ENCODE results near the gene CNKSR3.
"Not testable (repeated sequence)": the region's sequence is repeated elsewhere in the genome, so short reads cannot be mapped to it uniquely, and the experiment has no call there.

The CNKSR3 gene
- total RNA-seq, result 0 to 0.17 reads per million in 2 experiments

DNA sequence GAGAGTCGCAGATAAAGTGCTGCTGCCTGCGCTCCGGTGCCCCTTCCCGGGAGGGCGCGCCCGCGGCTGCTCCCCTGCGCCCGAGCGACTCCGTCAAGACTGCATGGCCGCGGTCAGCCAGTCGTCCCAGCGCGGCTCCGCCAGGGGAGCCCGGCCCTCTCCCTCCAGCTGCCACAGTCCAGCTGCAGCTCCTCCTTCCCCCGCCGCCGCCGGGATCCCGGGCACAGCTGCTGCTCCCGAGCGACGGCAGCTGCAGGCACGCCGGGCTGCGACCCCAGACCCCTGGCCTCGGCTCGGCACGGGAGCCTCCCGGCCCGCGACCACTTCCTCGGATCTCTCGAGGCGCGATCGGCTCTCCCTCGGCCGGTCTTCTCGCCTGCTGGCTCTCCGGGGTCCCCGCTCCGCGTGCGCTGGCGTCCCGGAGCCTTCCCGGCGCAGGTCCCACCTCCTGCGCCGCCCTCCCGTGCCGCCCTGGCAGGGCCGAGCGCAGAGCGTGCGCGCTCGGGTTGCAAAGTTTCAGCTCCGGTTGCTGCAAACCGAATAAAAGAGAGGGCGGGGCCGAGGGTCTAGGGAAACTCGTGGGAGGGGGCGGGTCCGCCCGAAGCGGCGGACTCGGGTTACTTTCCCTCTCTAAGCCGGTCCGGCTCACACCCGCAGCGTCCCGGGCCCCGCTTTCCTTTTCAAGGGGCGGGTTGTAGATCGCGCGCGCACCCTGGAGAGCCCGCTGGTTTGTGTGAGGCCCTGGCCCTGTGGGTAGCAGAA lies at the start of gene CNKSR3:
CNKSR3 (minus strand) TSS at position 542 of the 762 bp plus-strand sequence. CDS start 571 bp downstream, outside the sequence.
- DNase-seq (ENCODE audit: low read depth), result no peak

DNA sequence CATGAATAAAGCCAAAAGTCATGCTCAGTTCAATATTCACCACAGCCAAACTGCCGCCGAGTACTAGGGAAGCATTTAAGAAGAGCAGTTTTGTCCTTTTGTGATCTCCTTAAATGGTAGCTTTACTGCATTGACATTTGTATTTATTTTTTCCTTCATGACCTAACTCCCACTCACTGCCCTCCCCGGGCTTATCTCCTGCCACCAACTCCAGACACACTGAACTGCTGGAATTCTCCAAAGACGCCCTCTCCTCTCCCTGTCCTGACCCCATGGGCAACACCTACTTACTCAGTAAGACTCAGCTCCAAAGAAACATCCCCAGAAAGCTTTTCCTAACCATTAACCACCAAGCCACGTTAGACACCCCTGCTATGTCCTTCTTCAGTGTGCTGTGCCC lies 48.5 kb upstream of the CNKSR3 start:
- DNase-seq (ENCODE audit: low read depth), result no peak

DNA sequence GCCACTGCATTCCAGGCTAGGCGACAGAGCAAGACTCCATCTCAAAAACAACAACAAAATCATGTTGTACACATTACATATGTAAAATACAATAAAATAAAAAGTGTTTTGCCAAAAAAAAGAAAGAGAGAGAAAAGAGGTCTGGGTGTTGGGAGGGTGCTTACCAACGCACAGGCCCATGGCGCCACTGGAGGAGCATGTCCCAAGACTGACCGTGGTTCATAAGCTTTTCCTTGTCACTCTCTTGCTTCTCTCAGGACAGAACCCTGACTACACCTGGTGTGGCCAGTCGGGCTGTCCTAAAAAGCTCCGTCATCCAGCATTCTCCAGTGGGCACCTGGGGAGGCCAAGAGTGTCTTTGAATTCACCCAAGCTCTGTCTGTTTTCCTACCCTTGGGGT lies 48.0 kb upstream of the CNKSR3 start:
- DNase-seq (ENCODE audit: low read depth), result no peak

DNA sequence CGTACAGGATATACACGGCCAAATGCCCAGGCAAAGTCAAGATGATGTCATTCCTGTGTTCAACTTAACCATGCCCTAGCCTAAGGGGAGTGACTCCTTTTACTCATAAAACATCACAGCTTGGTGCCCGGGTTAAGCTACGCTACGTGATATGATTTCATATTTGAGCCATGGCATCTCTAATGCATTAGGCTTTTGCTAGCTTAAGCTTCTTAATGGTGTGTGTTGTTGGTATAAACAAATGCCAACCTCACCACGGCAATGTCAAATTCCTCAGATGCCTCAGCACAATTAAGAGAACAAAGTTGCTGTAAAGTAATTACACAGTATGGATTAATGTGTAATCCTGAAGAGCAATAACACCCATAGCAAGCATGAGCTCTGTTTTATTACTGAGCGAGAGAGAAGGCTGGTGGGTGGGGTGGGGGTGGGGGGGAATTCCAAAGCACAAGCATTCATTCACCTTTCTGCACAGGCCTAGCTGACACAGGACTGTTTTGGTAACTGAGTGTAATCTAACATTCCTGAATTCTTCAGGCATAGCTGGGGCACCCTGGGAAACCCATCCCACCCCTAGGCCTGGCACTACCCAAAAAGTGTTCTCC lies 44.7 kb upstream of the CNKSR3 start:
- DNase-seq (ENCODE audit: low read depth), result no peak

DNA sequence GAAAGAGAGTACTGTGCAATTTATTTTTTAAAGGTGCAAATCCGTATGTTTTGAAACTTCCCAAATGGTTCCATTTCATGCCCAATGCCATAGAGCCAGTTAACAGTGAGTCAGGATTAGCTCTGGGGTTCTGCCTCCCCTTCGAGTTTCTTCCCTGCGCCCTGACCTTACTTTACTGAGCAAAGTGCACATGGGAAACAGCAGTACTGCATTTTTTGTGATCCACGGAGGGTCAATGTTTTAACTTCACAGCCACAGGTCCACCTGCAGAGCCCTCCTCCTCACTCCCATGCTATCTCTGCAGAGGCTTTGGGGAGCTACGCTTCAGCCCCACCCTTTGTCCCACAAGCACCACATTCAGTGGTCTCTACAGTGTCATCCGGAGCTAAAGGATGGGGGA lies 44.0 kb upstream of the CNKSR3 start:
- no peak for DNase-seq (ENCODE audit: low read depth)

DNA sequence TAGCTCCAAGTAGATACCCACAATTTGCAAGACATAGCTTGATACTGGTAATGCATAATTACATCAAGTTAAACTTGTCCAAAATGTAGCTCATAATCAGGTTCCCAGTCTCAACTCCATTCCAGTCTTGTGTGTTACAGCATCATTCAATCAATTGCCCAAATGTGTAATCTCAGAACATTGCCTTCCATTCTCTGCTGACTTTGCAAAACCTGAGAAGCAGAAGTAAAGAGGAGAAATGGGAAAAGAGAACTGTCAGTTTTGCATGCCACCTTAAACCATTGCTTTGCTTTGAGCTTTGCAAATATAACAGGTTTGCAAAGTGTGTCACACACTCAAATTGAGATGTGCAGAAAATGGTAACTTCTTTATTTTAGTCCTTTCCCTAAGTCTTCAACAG lies 40.3 kb upstream of the CNKSR3 start:
- DNase-seq (ENCODE audit: low read depth), result no peak

DNA sequence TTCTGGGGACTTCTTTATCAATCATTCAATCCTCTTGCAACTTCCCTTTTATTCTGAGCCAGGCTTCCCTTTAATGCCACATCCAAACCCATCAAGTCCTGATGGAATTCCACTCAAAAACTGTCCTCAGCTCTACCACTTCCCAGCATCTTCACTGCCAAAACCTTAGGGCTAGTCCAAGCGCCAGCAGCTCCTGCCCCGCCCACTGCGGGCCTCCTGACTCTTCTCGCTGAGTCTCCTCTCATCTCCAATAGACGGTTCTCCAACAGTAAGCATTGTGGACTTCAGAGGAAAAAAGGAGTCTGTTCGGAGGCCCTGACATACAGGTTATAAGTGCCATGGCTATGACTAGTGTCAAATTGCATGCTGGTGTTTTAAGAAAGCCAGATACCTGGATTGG lies 38.7 kb upstream of the CNKSR3 start:
- DNase-seq (ENCODE audit: low read depth), result no peak

DNA sequence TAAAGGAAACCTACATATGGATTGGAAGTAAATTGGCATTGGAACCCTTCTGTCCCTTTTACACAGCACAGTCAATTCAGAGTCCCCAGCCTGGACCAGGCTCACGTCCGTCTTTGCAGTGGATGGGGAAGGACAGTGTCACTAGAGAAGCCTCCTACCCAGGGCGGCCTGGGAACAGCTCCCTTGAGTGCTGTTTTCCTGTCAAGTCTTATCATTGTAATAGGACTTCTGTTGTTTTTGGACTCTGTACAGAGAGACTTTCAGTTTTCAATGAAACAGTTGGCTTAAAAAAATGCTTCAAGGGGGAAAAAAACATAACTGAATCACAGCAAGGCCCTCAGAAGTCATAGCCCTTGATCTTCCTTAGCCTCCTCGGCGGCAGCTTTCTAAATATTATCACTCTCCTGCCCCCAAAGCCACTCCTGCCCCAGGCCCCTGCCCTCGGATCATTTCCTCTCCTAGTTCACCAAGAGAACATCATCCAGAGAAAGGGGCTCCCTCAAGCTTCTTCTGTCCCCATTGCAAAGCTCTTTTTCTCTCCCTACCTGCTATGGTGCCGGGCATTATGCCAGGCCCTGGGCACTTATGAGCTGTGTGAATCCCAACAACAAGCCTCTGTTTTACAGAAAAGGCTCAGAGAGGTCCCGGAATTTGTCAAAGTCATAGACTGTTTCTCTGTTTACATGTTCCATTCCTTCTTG lies 37.8 kb upstream of the CNKSR3 start:
- no peak for DNase-seq (ENCODE audit: low read depth)

DNA sequence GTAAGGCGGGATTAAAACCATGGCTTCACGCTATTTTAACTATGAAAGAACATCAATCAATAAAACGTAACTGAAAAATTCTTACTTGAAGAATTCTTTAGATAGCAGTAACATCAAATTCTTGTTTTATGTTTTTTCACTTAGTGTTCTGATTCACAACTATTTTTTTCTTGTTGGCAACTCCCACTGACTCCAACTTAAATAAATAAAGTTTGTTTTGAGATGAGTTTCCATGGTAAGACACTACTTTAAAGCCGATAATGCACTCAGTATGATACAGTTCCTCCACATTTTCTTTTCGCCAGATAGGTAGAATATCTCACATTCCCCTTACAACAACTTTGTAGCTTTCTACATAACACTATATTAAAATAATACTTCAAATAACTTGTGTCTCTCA lies 33.1 kb upstream of the CNKSR3 start:
- no peak for DNase-seq (ENCODE audit: low read depth)

DNA sequence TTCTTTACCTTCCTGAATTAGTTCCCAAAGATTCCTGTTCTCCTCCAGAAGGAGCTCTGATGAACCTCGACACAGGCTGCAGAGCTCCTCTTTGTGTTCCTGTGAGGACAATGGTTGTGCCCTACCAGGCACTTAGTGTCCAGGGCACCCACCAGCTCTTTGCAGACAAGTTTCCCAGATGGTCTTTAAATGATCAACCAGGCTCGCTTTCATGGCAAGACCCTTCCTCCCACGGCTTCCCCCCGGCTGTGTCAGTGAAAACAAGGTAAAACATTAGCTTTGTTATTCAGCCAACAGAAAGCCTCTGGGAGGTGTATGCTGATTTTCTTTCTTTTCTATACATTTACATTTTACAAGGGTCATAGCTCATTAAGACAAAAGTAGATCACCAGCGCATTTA lies 32.3 kb upstream of the CNKSR3 start:
- DNase-seq (ENCODE audit: low read depth), result no peak

DNA sequence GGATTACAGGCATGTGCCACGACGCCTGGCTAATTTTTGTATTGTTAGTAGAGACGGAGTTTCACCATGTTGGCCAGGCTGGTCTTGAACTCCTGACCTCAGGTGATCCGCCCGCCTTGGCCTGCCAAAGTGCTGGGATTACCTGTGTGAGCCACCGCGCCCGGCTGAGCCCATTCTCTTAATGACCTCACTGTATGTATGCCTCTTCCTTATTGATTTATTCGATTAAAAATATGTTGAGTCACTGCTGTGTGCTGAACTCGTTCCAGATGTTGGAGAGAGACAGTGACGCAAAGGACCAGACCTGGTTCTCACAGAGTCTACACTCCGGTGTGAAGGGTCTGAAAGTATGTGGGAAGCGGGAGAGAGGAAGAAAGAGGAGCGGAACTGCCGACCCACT lies 31.4 kb upstream of the CNKSR3 start:
- not testable (repeated sequence) for DNase-seq (ENCODE audit: low read depth)

DNA sequence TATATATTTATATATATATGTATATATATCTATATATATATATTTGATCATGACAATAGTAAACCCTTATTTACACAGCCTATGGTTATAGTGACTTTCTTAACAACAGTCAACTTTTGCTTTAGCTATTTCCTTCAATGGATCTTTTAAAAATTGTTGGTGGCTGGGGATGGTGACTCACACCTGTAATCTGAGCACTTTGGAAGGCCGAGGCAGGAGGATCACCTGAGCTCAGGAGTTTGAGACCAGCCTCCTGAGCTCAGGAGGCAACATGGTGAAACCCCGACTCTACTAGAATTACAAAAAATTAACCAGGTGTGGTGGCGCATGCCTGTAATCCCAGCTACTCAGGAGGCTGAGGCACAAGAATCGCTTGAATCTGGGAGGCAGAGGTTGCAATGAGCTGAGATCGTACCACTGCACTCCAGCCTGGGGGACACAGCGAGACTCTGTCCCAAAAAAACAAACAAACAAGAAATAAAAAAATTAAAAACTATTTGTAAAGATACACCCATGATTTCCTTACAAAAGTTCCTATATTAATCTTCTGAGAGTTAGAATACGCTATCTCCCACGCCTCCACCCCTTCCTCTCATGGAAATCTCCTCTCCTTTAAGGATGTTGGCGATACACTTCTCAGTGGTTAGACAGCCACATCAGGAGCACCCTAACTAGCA lies 29.2 kb upstream of the CNKSR3 start:
- no peak for DNase-seq (ENCODE audit: low read depth)

DNA sequence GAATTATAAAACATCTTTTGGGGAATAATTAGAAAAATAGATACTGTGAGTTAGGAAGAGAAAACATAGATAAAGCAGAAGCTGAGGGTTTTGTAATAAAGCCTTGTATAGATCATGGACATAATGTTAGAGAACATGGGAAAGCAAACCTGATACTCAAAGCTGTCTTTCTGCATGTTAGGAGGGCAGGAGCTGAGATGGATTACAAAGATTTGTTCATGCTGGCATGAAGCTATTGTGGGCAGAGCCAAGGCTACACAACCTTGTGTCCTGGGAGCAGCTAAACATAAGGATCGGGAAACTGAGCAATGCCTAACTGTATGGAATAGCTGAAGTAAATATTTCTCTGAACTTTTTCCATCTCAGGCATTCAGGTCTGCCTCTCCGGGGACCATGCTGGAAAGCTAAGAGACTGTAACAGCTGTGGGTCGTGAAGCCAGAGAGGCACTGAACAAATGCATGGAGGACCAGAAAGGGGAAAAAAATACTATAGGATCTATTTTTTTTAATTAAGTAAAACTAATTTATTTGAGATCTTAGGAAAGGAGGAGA lies 28.2 kb upstream of the CNKSR3 start:
- no peak for DNase-seq (ENCODE audit: low read depth)

DNA sequence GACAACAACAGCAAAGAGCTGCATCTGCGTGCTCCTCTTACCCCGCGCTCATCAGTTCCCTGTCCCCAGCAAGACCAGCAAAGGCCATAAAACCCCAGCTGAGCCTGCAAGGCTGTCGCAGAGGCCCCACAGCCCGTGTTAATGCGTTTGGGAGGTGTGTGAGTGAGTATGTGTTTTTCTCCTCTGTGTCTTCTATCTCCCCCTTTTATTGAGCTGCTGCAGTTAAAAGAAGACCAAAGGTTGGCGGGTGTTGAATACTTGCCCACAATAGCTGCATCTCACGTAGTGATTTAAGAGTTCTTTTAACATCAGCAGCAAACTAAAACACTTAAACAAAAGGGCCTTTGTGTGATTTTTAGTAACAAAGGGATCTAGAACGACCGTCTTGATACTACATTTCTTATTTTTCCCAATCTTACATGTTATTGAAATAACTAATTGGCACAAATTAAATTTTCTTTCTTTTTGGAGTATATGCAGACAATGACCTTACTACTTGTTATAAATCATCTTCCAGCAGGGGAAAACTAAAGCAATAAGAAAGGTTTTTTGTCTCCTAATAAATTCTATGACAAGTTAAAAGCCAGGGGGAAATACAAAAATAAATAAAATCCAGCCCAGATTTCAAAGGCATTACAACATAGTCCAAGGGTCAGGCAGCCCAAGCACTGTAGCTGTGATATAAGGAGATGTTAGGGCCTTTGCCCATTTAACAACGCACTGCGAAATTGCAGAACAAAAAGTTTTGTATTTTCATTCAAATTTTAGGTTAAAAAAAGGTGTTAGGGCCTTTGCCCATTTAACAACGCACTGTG lies 27.2 kb upstream of the CNKSR3 start:
- no peak for DNase-seq (ENCODE audit: low read depth)

DNA sequence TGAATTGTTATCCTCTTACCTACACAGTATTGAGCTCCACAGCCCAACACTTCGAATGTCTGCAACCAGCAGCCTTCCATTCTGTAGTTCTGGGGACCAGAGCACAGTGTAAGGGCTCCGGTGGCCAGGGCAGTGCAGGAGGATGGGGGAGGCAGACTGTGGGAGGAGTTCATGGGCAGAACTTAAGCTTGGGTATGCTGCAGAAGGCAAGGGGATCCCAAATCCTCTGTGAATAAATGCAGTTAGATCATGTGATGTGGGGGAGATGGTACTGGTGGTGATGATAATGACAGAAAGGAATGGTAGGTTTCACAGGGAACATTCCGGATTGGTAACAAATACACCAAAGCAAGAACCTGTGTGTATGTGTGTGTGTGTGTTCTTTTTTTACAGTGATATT lies 26.5 kb upstream of the CNKSR3 start:
- no peak for DNase-seq (ENCODE audit: low read depth)

DNA sequence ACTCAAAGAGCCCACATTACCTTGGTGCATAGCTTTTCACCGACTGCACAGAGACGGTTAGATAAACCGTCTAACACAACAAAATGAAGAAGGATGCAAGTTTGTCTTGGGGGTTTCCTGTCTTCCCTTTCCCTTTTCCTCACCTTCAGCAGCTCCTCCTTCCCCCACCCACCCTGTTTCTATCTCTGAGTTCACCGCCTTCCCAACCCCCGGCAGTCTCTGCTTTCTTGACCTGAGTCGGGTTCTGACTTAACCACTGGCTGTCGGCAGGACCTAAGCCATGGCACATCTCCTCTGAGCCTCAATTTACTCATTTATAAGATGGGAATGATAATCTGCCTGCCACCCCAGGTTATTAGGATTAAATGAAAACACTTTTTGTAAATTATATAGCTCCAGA lies 25.8 kb upstream of the CNKSR3 start:
- no peak for DNase-seq (ENCODE audit: low read depth)

DNA sequence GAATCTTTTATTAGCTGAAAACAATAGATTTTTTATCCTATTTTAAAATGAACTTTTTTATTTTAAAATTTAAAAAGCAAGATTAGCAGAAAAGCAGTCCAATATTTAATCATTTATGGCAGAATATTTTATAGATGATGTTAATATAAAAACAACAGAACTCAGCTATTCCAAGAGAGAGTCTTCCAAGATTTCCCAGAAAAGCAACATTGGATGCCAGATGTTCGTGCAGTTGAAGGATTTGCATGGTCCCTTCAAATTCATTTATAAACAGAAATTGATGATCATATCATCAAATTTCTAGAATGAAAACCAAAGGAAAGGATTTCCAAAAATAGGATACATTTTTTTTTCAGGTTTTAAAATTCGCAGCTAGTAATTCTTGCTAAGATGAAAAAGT lies 25.4 kb upstream of the CNKSR3 start:
- DNase-seq (ENCODE audit: low read depth), result no peak

DNA sequence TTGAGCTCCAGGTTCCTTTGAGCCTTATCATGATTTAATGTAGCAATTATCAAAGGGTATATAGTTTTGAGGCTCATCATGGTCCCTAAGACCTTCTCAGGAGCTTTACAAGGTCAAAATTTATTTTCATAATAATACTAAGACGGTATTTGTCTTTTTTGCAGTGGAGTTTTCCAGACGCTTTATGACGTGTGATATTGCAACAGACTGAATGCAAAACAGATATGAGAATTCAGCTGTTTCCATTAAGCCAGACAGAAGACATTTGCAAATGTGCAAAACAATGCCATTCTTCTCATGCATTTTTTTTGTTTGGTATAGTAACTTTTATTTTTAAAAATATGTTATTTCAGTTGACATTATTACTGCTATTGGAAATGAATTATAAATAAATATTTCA lies 24.7 kb upstream of the CNKSR3 start:
- no peak for DNase-seq (ENCODE audit: low read depth)

DNA sequence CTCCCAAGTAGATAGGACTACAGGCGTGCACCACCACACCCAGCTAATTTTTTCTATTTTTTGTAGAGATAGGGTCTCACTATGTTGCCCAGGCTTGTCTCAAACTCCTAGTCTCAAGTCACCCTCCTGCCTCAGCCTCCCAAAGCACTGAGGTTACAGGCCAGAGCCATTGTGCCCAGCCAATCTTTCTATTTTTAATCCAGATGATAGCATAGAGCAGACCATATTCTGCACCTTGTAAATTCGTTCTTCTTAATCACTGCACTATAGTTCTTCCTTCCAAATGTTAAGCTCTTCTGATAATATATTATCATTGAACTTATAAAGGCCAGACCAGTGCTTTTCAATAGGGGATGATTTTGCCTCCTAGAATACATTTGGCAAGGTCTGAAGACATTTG lies 24.0 kb upstream of the CNKSR3 start:
- DNase-seq (ENCODE audit: low read depth), result no peak

DNA sequence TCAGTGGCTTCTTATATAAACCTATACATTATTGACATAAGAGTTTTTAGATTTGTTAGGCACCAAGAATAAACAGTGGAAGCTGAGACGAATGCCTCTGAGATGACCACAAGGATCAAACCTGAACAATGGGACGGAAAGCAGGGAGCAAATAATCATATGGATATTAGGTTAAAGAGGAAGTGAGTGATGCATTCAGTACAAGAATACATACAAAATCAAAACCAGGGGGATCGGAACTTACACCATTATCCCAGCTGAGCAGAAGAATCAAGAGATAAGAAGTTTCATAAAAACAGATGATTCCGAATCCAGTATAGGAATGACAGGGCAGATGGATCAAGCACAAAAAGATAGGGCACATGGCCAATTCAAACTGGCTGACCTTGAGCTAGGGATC lies 21.9 kb upstream of the CNKSR3 start:
- DNase-seq (ENCODE audit: low read depth), result no peak

DNA sequence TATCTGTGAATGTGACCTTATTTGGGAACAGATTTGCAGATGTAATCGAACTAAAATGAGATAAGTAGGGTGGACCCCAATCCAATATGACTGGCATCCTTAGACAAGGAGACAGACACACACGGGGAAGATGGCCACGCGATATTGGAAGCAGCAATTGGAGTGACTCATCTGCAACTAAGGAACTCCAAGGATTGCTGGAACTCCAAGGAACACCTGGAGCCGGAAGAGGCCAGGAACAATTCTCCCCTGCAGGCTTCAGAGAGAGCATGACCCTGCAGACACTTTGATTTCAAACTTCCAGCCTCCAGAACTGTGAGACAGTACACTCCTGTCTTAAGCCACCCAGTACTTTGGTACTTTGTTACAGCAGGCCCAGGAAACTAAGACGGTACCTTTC lies 19.5 kb upstream of the CNKSR3 start:
- DNase-seq (ENCODE audit: low read depth), result no peak
